Fibroblast of upper back skin (primary cell): ENCODE data around the gene RABEP1.

ENCODE experiments used
- DNase-seq: peaks from one replicate; pipeline ENCODE4 v3.0.0-alpha.2; 2013

The RABEP1 gene

DNA sequence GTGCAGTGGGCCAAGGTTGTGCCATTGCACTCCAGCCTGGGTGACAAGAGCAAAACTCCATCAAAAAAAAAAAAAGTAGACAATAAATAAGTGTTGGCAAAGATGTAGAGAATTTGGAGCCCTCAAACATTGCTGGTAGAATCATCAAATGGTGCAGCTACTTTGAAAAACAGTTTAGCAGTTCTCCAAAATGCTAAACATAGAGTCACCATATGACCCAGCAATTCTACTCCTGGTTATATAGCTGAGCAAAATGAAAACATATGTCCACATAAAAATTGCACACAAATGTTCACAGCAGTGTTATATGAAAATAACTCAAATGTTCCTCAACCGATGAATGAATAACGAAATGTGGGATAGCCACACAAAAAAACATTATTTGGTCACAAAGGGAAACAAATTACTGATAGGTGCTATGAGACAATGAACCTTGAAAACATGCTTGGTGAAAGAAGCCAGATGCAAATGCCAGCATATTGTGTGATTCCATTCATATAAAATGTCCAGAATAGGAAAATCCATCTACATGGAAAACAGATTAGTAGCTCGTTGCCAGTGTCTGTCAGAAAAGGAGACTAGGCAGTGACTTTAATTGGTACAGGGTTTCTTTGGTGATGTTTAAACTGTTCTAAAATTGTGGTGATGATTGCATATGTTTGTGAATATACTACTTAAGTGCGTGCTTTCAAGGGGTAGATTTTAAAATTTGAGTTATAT lies 12.7 kb upstream of the RABEP1 start:
- no peak for DNase-seq

DNA sequence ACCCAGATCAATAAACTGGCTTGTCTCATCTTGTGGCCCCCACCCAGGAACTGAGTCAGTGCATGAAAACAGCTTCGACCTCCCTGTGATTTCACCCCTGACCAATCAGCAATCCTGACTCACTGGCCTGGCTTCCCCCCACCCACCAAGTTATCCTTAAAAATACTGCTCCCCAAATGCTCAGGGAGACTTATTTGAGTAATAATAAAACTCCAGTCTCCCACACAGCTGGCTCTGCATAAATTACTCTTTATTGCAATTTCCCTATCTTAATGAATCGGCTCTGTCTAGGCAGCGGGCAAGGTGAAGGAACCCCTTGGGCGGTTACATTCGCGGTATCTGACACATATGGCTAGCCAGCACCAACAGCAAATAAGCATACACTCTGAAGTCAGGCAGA lies 9.8 kb upstream of the RABEP1 start:
- DNase-seq, result no peak

DNA sequence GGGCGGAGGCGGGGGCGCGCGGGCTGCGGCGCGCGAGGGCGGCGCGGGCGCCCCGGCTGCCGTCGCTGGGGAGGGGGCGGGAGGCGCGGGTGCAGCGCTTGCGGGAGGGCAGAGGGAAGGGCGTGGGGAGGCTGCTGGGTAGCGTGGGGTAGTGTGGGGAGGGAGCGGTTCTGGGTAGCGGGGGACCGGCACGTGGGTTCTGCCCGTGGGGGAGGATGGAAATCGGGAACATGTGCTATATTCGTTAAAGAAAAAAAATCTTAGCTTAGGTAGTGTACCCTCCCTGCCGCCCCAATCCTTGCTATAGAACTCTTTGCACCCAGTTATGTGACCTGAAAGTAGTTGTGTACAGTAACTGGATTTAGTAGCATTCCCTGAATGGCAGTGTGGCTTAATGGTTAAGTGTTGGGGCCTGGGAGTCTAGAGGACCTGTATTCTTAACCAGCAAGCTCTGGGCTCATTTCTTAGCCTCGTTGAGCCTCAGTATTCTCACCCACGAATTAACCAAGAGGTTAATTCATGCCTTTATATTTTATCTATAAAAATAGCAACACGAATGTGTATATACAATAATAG lies 646 bp downstream of the RABEP1 start:
- DNase-seq, result no peak

DNA sequence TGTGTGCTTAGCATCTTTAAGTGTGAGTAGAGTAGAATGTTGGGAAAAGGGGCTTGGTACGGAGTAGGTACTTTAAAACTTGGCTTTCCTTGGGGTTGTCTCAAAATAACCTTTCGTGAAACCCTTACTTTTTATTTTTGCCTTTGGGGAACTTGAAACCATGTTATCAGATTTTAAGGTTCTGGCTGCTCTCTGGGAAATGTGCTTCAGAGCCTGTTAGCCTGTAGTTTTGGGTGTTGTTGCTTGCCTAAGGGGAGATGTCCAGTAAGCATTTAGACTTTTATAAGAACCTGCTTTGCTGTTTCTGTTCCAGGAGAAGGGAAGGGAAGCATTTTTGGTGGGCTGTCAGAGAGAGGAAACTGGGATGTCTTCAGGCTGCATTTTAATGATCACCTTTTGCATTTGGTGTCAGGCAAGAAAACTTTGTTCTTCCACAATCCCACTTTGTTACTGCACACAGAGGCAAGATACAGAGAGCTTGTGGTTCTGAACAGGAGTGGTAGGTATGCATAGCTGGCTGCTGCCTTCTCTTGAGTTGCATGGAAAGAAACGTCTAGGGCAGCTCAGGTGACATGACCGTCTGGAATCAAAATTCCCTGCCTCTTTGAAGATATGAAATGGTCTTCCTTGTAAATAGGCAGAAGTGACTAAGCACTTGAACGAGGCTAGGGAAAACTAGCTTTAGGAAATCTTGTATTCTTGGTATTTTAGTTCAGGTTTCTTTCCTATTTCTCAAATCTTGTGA lies 1.7 kb downstream of the RABEP1 start:
- no peak for DNase-seq

DNA sequence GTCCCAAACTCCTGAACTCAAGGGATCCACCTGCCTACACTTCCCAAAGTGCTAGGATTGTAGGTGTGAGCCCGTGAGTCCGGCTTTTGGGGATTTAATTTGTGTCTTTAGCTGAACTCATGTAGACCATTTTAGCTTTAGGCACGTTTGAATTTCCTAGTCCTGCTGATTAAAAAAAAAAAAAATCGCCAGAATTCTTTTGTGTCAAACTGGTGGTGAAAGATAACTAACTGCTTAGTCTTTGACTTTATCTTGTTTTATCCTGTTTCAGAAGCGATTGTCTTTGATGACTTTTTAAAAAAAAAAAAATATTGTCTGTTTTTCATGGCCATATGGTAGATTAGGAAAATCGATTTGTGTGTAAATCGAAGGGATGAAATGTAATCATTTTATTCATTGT lies 2.6 kb downstream of the RABEP1 start:
- no peak for DNase-seq

DNA sequence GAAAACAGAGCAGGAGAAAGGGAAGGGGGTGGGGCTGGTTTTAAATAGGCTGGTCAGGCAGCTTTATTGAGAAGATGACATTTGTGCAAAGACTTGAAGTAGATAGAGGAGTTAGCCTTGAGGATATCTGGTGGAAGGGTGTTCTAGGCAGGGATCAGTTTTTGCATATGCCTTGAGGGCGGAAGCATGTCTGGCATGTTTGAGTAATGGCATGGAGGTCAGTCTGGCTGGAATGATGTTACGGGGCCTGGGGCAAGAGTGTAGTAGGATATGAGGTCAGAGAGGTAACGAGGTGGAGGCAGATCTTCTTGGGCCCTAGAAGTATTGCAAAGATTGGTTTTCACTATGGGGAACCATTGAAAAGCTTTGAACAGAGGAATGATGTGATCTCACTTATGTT lies 4.8 kb downstream of the RABEP1 start:
- no peak for DNase-seq

DNA sequence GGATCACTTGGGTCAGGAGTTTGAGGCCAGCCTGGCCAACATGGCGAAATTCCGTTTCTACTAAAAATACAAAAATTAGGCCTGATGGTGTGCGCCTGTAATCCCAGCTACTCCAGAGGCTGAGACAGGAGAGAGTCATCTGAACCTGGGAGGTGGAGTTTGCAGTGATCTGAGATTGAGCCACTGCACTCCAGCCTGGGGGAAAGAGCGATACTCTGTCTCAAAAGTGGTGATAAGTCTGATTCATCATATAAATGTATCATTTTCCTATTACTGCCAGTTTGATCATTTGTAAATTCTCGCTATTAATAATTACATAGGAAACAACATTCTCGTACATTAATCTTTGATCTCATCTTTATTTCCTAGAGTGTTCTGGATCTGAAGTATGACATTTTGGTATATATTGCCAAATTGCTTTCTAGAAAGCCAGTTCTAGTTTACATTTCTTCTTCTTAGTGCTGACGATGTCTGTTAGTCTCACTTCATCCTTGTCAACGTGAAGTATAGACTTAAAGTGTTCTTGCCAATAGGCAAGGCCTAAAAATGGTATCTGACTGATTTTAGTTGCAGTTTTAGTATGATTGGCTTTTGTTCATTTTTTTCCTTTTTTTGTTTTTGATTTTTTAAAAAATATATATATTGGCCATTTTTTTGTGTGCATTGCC lies 9.7 kb downstream of the RABEP1 start:
- DNase-seq, result no peak

DNA sequence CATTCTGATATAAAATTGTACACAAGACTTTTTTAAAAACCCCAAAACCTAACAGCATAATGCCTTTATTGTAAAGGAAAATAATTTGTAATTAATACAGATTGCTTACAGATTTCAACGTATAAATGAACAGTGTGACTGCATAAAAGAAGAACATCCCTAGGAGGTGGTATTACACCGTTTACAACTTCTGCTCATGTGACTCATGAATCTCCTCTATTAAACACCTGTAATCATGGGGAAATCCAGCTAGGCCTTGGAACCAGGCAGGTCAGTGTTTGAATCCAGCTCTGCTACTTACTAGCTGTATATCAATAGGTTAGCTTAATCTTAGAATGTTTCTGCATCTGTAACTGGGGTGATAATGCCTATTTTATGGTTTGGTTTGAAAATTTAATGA lies 15.2 kb downstream of the RABEP1 start:
- DNase-seq, result no peak

DNA sequence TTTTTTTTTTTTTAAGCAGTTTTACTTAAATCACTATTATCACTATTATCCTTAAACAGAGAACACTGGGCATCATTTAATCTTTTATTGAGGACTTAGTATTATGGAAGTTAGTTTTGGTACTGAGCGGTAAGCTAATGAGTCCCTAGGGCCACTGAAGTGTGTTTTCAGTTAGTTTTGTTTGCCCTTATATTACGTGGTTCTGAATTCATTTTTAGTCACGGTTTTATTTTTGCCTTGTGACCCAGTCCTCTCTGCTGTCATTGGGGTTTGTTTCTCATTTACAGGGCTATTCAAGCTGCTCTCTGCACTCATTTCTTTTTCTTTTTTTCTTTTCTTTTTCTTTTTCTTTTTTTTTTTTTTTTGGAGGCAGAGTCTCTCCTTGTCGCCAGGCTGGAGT lies 17.3 kb downstream of the RABEP1 start:
- peak; percentile 10 for DNase-seq

DNA sequence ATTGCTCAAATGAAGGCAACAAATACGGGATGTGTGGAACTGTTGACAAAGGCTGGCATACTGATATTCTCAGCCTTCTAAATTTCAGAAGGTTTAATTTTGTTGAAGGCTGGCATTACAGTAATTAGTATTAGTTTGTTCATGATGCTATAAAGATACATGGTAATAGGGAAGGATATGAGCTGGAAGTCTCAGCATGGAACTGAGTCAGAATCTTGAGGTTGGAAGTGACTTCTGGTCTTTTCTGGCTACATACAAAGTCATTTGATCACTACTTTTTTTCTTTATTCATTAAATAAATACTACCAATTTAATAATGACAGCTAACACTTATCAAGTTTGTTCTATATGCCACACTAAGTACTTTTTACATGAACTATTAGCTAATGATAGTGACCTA lies 22.6 kb downstream of the RABEP1 start:
- no peak for DNase-seq

DNA sequence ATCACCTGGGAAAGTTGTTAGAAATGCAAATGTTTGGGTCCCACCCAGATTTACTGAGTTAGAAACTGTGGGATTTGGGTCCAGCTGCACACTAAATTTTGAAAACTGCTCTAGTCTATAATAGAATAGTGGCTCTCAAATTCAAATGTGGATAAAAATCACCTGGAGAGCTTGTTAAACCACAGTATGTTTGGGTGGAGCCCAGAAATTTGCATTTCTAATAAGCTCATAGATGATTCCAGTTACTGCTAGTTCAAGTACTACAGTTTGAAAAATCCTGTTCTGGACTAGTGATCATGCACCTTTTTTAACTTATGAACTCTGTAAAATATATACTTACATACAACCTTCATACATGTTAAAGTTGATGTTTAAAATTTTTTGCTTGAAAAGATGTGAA lies 27.8 kb downstream of the RABEP1 start:
- DNase-seq, result no peak

DNA sequence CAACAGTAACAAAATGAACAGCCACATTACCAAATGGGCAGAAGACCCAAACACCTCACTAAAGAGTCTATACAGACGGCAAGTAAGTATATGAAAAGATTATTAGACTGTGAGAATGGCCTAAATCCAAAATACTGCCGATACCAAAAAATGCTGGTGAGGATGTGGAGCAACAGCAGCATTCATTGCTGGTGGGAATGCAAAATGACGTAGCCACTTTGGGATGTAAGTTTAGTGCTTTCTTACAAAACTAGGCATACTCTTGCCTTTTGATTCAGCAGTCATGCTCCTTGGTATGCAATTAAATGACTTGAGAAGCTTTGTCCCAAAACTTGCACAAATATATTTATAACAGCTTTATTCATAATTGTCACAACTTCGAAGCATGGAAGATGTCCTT lies 43.8 kb downstream of the RABEP1 start:
- no peak for DNase-seq

DNA sequence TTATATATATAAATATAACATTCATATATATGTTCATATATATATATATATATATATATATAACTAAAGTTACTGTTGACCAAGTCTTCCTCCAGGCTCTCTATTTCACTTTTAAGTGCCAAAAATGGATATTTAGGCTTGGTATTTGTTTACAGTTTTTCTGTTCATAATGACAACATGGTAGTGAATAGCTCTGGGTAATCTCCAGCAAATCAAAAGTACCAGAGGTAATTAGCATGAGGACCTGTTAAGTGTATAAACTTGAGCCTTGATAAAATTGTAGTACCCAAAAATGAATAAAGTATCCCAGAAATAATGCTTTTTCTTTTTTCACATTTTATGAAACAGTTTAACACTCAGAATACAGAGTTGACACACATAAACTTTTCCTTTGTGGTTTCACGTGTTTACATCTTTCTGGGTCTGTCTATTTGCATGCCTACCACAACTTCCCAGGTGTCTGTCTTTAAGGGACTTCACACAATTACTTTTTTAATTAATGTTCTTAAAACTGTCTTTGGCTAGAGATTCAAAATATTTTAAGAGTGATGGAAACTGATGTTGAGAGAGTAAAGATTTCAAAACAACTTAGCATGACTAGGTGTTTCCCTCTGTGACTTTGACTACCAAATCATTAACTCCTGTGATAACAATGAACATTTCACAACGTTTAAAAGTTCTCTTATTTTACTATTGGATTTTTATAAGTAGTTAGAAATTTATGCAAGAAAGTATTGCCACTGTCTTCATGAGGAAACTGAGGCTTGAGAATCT lies 47.9 kb downstream of the RABEP1 start:
- DNase-seq, result peak; percentile 3

DNA sequence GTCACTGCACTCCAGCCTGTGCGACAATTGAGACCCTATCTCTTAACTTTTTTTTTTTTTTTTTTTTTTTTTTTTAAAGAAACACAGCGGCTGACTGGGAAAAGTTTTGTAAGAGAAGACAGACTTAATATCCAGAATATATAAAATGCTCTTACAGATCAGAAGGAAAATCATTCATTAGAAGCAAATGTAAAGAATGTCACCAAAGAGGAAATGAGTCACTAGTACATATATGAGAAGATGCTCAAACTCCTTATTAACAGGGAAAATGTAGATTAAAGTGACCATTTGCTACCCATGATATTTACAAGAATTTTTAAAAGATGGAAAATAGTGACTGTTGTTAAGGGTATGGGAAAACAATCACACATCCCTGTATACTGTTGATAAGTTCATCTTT lies 48.9 kb downstream of the RABEP1 start:
- peak; percentile 38 for DNase-seq

DNA sequence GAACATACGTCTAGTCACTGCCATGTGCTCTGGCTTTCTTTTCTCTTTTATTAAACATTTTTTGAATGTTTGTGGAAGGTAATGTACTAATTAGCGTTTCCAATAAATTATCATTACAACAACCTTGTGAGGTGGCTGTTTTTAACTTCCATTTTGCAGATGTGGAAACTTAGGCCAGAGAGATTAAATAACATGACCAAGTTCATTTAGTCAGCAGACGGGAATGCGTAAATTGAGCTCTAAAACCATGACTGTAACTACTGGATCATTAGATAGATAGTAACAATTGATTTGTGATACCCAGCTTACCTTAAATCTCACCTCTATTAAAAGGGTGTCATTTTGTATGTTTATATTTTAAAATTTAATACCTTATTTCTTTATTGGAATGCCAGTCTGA lies 49.4 kb downstream of the RABEP1 start:
- DNase-seq, result peak; percentile 44

DNA sequence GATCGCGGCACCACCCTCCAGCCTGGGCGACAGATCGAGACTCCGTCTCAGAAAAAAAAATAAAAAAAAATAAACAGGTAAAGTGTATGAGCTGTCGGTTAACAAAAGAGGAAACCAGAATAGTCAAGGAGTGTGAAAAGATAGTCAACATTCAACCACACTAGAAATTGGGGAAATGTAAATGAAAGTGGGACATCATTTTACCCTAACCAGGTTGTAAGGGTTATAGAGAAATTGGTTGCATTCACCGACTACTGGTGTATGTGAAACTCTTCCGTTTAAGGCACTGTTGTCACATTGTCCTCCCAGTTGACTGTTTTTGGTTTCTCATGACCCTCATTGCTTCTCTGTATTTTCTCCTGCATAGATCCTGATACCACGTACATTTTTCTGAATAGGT lies 62.8 kb downstream of the RABEP1 start:
- DNase-seq, result no peak

DNA sequence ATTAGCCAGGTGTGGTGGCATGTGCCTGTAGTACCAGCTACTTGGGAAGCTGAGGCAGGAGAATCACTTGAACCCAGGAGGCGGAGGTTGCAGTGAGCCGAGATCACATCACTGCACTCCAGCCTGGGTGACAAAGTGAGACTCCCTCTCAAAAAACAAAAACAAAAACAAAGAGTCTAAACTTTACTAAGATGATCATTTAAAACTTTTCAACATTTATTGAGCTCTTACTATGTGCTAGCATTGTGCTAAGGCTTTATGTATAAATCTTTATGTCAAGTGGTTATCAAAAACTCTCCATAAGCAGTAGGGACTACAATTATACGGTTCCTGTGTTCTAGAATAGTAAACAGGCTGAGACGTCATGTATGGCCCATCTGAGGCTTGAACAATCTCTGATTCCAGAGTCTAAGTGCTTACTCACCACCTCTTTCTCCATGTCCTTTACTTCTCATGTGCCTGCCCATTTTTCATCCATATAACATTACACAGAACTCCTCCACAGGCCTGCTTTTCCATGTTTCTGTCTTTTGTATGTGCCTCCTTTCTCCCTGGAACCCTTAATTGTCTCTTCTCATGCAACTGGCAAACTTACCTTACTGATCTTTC lies 70.7 kb downstream of the RABEP1 start:
- no peak for DNase-seq

DNA sequence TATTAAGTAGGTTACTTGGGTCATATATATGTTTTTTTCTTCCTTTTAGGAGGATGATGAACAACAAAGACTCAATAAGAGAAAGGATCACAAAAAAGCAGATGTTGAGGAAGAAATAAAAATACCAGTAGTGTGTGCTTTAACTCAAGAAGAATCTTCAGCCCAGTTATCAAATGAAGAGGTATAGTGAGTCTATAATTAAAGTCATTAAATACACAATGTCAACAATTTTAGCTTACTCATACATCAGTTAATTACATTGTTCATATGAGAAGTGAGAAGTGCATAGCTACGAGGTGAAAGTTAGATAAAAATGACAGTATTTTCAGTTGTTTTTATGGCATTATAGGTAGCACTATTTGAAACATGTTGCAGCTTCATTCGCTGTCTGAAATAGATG lies 72.2 kb downstream of the RABEP1 start:
- no peak for DNase-seq

DNA sequence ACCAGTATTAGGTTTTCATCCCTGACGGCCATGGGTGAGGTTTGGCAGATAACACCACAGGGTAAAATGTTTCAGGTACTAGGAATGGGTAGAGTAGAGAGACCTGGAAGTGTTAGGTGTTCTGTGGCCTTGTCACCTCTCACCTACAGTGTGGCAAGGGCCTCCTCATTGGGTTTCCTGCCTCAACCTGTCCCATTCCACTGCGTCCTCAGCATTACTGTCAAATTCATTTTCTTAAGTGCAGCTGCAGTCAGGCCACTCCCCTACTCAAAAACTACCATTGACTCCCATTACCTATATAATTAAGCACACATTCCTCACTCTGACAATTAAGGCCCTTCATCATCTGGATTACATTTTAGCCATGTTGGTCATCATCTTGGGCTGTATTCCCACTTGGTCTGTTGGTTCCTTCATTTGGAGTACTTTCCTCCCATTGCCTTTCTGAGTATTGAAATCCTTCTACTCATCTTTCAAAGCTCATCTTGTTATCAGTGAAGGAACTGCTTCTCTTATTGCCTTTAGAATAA lies 72.9 kb downstream of the RABEP1 start:
- DNase-seq, result no peak

DNA sequence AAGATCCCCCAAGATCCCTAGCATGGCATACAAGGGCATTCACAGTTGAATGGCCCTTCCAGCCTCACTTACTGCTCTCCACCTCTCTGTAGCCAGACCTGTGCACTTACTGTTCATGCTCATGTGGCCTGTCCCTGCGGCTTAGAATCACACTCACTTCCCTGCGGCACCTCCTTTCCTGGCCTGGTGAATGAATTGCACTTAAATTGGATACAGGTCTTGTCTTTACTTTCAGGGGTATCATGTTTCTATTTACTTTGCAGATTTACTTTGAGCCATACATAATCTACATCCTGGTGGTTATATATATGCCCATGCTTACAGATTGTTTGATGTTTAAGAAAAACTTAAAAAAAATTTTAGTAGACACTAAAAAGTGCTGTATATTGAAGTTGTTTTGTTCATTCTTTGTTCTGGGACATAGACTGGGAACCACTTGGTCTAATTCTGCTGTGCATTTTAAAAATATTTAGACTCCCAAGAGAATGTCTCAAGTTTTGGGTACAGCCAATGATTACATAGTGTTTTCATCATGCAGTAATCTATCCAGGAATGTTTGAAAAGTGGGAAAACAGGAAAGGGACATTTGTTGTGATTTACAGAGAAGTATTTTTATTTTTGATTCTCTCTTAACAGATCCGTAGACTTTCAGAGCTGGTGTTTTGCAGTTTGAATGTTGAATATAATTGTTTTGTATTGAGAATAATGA lies 73.5 kb downstream of the RABEP1 start:
- peak; percentile 45 for DNase-seq

DNA sequence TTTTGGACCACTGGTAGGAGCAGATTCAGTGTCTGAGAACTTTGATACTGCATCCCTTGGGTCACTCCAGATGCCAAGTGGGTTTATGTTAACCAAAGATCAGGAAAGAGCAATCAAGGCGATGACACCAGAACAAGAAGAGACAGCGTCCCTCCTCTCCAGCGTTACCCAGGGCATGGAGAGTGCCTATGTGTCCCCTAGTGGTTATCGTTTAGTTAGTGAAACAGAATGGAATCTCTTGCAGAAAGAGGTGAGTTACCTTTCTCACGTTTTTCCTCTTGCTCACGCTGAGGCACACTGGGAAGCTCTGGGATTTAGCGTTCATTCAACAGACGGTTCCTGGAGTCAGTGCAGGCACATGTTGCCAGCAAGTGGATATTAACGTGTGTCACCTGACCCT lies 79.3 kb downstream of the RABEP1 start:
- DNase-seq, result no peak
